Hepatocyte (in vitro differentiated cells): Measurements from ENCODE around the gene KLC3. TPM values are rescaled to one million over a fixed set of nuclear protein-coding genes. Genes with fewer than 3 reads are reported as not detected.

Experiments
- DNase-seq: peaks from one replicate; pipeline ENCODE4 v3.0.0-alpha.2; 2016; ENCODE audit warnings: low spot score
- H2AFZ ChIP-seq: fragments of 200-600 bp; sonication (generic); 2 replicates; pipeline ENCODE4 v1.6.0; 2016; ENCODE audit warnings: antibody characterized with exemption, mild to moderate bottlenecking
- H3K27ac ChIP-seq: fragments of 200-600 bp; sonication (generic); 2 replicates; pipeline ENCODE4 v1.5.1; 2016; ENCODE audit warnings: mild to moderate bottlenecking
- H3K27me3 ChIP-seq: fragments of 200-600 bp; sonication (generic); 2 replicates; pipeline ENCODE4 v1.6.1; 2016
- H3K36me3 ChIP-seq: fragments of 200-600 bp; sonication (generic); replicated peaks from 2 replicates; pipeline ENCODE4 v1.5.1; 2016; ENCODE audit warnings: low read depth; ENCODE audit not compliant: insufficient read depth
- H3K4me1 ChIP-seq: fragments of 200-600 bp; sonication (generic); 2 replicates; pipeline ENCODE4 v1.5.1; 2016; ENCODE audit warnings: mild to moderate bottlenecking, moderate library complexity; ENCODE audit not compliant: insufficient read depth
- H3K4me2 ChIP-seq: fragments of 200-600 bp; sonication (generic); 2 replicates; pipeline ENCODE4 v1.6.0; 2016
- H3K4me3 ChIP-seq: fragments of 200-600 bp; sonication (generic); 2 replicates; pipeline ENCODE4 v1.5.1; 2016; ENCODE audit warnings: mild to moderate bottlenecking
- H3K79me2 ChIP-seq: fragments of 200-600 bp; sonication (generic); 2 replicates; pipeline ENCODE4 v1.6.0; 2017; ENCODE audit warnings: mild to moderate bottlenecking
- H3K9me2 ChIP-seq: fragments of 200-600 bp; sonication (generic); replicated peaks from 2 replicates; pipeline ENCODE4 v1.6.0; 2017; ENCODE audit warnings: mild to moderate bottlenecking; ENCODE audit not compliant: insufficient read depth
- H3K9me3 ChIP-seq: fragments of 200-600 bp; sonication (generic); 2 replicates; pipeline ENCODE4 v1.5.1; 2016; ENCODE audit warnings: low read depth, mild to moderate bottlenecking
- H4K20me1 ChIP-seq: fragments of 200-600 bp; sonication (generic); 2 replicates; pipeline ENCODE4 v1.6.0; 2016; ENCODE audit warnings: mild to moderate bottlenecking; ENCODE audit not compliant: insufficient read depth, poor library complexity, severe bottlenecking
- EZH2 ChIP-seq: fragments of 200-600 bp; sonication (generic); IDR thresholded peaks from 2 replicates; pipeline ENCODE4 v1.6.1; 2016; ENCODE audit warnings: antibody characterized with exemption, mild to moderate bottlenecking, borderline replicate concordance
- EZH2phosphoT487 ChIP-seq: fragments of 200-600 bp; sonication (generic); IDR thresholded peaks from one replicate; pipeline ENCODE4 v1.6.1; 2018; ENCODE audit warnings: antibody characterized with exemption, mild to moderate bottlenecking, low read depth, moderate library complexity; ENCODE audit not compliant: unreplicated experiment, severe bottlenecking
- WGBS: methylation state at CpG from one replicate; pipeline ENCODE4 v1.1.6; 2016; ENCODE audit warnings: low lambda C conversion rate; ENCODE audit errors: missing lambda C conversion rate; 5-methylcytosine and 5-hydroxymethylcytosine counted together
- polyA plus RNA-seq: library from polyadenylated mRNA; unstranded; fragments of >200 nt; fragmentation: Nextera tagmentation; extraction: Ambion mirVana; gene quantifications from 2 replicates; pipeline ENCODE4 v1.2.1, GENCODE V29; 2016
- total RNA-seq: library from RNA; depleted of rRNA; stranded (reverse); fragments of >200 nt; gene quantifications from 2 replicates; pipeline ENCODE4 v1.2.3, GENCODE V29; 2014
- TF ChIP-seq, protein P1 (sequence below): fragments of 200-600 bp; sonication (generic); IDR thresholded peaks from 2 replicates; pipeline ENCODE4 v1.5.1; 2016; ENCODE audit warnings: antibody characterized with exemption, mild to moderate bottlenecking; ENCODE audit not compliant: poor library complexity

KLC3 gene
- total and polyA plus RNA-seq, 2 experiments from 2014 or later: 5.5 to 7.6 TPM

GRCh38 chr19:45303269-45304060, 37.1 kb upstream of the KLC3 start:
- Histone ChIP-seq H3K79me2 (no peaks in the 10 kb centered on the region), H3K9me3 (no peaks in the 10 kb centered on the region), H3K27ac (no peak overlapping the region), H3K4me3 (no peak overlapping the region), H2AFZ (no peak overlapping the region), H3K9me2 (no peaks in the 10 kb centered on the region), H3K36me3 (no peaks in the 10 kb centered on the region), H4K20me1 (no peaks in the 10 kb centered on the region), H3K27me3 (no peaks in the 10 kb centered on the region), H3K4me1 (no peaks in the 10 kb centered on the region), H3K4me2 (no peak overlapping the region)
- 95% methylated on average over 12 of the region's 12 CpGs for WGBS
- no peak for TF ChIP-seq EZH2phosphoT487
- TF ChIP-seq, protein P1, sequence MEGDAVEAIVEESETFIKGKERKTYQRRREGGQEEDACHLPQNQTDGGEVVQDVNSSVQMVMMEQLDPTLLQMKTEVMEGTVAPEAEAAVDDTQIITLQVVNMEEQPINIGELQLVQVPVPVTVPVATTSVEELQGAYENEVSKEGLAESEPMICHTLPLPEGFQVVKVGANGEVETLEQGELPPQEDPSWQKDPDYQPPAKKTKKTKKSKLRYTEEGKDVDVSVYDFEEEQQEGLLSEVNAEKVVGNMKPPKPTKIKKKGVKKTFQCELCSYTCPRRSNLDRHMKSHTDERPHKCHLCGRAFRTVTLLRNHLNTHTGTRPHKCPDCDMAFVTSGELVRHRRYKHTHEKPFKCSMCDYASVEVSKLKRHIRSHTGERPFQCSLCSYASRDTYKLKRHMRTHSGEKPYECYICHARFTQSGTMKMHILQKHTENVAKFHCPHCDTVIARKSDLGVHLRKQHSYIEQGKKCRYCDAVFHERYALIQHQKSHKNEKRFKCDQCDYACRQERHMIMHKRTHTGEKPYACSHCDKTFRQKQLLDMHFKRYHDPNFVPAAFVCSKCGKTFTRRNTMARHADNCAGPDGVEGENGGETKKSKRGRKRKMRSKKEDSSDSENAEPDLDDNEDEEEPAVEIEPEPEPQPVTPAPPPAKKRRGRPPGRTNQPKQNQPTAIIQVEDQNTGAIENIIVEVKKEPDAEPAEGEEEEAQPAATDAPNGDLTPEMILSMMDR: no peak
- no peak for TF ChIP-seq EZH2
- no peak for DNase-seq

DNA sequence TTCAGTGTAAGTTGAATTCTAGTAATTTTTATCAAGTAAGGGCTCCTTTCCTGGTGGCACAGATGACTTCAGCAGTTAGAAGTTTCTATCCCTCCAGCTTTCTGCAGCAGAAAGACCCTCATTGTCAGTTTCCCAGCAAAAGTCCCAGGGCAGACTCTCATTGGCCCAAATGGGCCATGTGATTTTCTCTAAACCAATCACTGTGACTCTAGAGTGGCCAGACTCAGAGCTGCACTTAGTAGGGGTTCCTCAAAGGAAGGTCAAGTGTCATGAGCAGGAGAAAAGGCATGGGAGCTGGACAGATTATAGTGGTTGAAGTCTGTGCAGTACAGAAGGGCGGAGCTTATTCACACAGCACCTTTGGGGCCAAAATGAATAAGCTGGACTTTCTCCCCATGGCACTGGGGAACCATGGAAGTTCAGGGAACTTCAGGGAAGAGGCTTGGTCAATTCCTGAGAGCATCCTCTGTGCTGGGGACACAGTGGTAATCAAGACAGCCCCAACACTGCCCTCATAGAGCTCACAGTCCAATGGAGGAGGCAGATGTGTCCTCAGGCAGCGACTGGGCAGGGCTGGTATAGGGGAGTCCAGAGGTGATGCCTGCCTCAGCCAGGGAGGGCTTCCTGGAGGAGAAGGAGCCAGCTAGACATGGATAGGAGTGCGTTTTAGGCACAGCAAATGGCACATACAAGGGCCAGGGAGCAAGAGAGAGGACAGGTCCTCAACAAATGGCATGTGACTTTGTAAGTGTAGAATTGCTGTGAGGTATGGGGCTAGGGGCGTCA, 36.2 kb upstream of the KLC3 start:
- Histone ChIP-seq H2AFZ (no peak overlapping the region), H3K4me2 (no peak overlapping the region), H3K4me1 (no peaks in the 10 kb centered on the region), H3K9me2 (no peaks in the 10 kb centered on the region), H4K20me1 (no peaks in the 10 kb centered on the region), H3K79me2 (no peaks in the 10 kb centered on the region), H3K9me3 (no peaks in the 10 kb centered on the region), H3K27ac (no peak overlapping the region), H3K4me3 (no peak overlapping the region), H3K27me3 (no peaks in the 10 kb centered on the region), H3K36me3 (no peaks in the 10 kb centered on the region)
- 83% methylated on average over 4 of the region's 4 CpGs for WGBS
- DNase-seq: no peak
- TF ChIP-seq EZH2phosphoT487: no peak
- no peak for TF ChIP-seq EZH2
- TF ChIP-seq, protein P1: no peak

GRCh38 chr19:45305007-45305406, 35.5 kb upstream of the KLC3 start:
- Histone ChIP-seq H3K9me2 (no peaks in the 10 kb centered on the region), H3K79me2 (no peaks in the 10 kb centered on the region), H3K27ac (no peak overlapping the region), H2AFZ (no peak overlapping the region), H3K4me1 (no peaks in the 10 kb centered on the region), H3K9me3 (no peaks in the 10 kb centered on the region), H3K4me3 (no peak overlapping the region), H3K27me3 (no peaks in the 10 kb centered on the region), H3K4me2 (no peak overlapping the region), H3K36me3 (no peaks in the 10 kb centered on the region), H4K20me1 (no peaks in the 10 kb centered on the region)
- no peak for DNase-seq
- TF ChIP-seq EZH2phosphoT487: no peak
- 93% methylated on average over 4 of the region's 4 CpGs for WGBS

DNA sequence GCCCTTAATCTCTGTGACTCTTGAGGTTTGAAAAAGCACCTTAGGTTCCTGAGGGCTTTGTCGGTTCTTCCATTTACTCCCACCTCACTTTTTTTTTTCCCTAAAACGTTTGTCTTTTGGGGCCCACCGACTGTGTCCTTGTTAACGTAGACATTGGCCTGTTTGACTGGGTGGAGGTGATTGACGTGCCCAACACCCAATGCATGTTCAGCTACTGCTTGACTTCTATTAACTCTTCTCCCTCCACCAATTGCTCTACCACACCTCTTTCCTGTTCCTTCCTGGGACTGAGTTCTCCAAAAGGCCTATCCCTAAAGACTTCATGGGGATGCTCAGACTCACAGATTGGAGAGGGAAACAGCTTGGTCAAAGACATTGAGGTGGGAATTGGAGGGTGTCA, 35.1 kb upstream of the KLC3 start:
- Histone ChIP-seq H4K20me1 (no peaks in the 10 kb centered on the region), H3K79me2 (no peaks in the 10 kb centered on the region), H3K4me3 (no peak overlapping the region), H3K9me3 (no peaks in the 10 kb centered on the region), H3K36me3 (no peaks in the 10 kb centered on the region), H3K4me1 (no peaks in the 10 kb centered on the region), H3K4me2 (no peak overlapping the region), H2AFZ (no peak overlapping the region), H3K27ac (no peak overlapping the region), H3K27me3 (no peaks in the 10 kb centered on the region), H3K9me2 (no peaks in the 10 kb centered on the region)
- WGBS: 35% methylated on average over 5 of the region's 5 CpGs
- no peak for TF ChIP-seq EZH2phosphoT487
- TF ChIP-seq EZH2: no peak
- TF ChIP-seq, protein P1: no peak
- no peak for DNase-seq
